ENCODE data around the gene CD68.

CD68 gene

GRCh38 chr17:7579001-7579833 lies at the start of gene CD68:
TSS of gene CD68 (plus strand) at chr17:7579638. CDS start at chr17:7579678, 40 bp downstream.
- DNase-seq: peak; percentile 75
- H3K9ac ChIP-seq (ENCODE audit: low read depth, low read length): peak within 1 kb of the TSS; percentile 34
- H3K4me3 ChIP-seq (ENCODE audit: low read depth in 1 of 2, low read length in 2 of 2): no peak within 1 kb of the TSS

GRCh38 chr17:7530023-7530900 lies 49.2 kb upstream of the CD68 start:
- Histone ChIP-seq H3K4me3 (ENCODE audit: low read depth in 1 of 2, low read length in 2 of 2) (no peak overlapping the region), H3K4me1 (ENCODE audit: insufficient read depth, low read length) (no peaks in the 10 kb centered on the region), H2AFZ (ENCODE audit: low read depth, low read length) (no peak overlapping the region), H3K27me3 (ENCODE audit: insufficient read depth, low read length, poor library complexity) (no peaks in the 10 kb centered on the region), H3K9ac (ENCODE audit: low read depth, low read length) (no peak overlapping the region), H4K20me1 (ENCODE audit: insufficient read depth, low read length) (no peaks in the 10 kb centered on the region), H3K79me2 (ENCODE audit: insufficient read depth, low read length) (no peaks in the 10 kb centered on the region), H3K4me2 (ENCODE audit: insufficient read depth, low read length) (no peak overlapping the region), H3K9me3 (ENCODE audit: insufficient read depth, low read length, severe bottlenecking) (peaks cover 6% of the 10 kb centered on the region), H3K36me3 (ENCODE audit: insufficient read depth, low read length) (no peaks in the 10 kb centered on the region), H3K27ac (ENCODE audit: low read length) (no peak overlapping the region)
- no peak for ATAC-seq (ENCODE audit: insufficient read depth, low read depth)
- no peak for DNase-seq
- TF ChIP-seq, protein P1, sequence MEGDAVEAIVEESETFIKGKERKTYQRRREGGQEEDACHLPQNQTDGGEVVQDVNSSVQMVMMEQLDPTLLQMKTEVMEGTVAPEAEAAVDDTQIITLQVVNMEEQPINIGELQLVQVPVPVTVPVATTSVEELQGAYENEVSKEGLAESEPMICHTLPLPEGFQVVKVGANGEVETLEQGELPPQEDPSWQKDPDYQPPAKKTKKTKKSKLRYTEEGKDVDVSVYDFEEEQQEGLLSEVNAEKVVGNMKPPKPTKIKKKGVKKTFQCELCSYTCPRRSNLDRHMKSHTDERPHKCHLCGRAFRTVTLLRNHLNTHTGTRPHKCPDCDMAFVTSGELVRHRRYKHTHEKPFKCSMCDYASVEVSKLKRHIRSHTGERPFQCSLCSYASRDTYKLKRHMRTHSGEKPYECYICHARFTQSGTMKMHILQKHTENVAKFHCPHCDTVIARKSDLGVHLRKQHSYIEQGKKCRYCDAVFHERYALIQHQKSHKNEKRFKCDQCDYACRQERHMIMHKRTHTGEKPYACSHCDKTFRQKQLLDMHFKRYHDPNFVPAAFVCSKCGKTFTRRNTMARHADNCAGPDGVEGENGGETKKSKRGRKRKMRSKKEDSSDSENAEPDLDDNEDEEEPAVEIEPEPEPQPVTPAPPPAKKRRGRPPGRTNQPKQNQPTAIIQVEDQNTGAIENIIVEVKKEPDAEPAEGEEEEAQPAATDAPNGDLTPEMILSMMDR (IDR thresholded peaks at IDR 0.05; ENCODE audit: borderline replicate concordance, extremely low read depth, low read length, poor library complexity, severe bottlenecking): no peak

More at GRCh38 chr17:7579001-7579833, at the start of gene CD68:
- peaks cover 52% of the 10 kb centered on the region for H4K20me1 ChIP-seq (ENCODE audit: insufficient read depth, low read length)
- no peak within 1 kb of the TSS for H2AFZ ChIP-seq (ENCODE audit: low read depth, low read length)
- peak within 1 kb of the TSS; percentile 69 for H3K27ac ChIP-seq (ENCODE audit: low read length)
- H3K4me2 ChIP-seq (ENCODE audit: insufficient read depth, low read length): peak within 1 kb of the TSS; percentile 34; the same call in 1 of the 2 replicates
- peaks cover 67% of the 10 kb centered on the region for H3K4me1 ChIP-seq (ENCODE audit: insufficient read depth, low read length)
- peaks cover 67% of the 10 kb centered on the region for H3K79me2 ChIP-seq (ENCODE audit: insufficient read depth, low read length)
- H3K27me3 ChIP-seq (ENCODE audit: insufficient read depth, low read length, poor library complexity): no peaks in the 10 kb centered on the region
- peak; percentile 63 for ATAC-seq (ENCODE audit: insufficient read depth, low read depth)
- H3K36me3 ChIP-seq (ENCODE audit: insufficient read depth, low read length): peaks cover 74% of the 10 kb centered on the region
- TF ChIP-seq, protein P1 (IDR thresholded peaks at IDR 0.05; ENCODE audit: borderline replicate concordance, extremely low read depth, low read length, poor library complexity, severe bottlenecking): no peak
- no peak for TF ChIP-seq EZH2 (IDR thresholded peaks at IDR 0.05; ENCODE audit: borderline replicate concordance, low read depth, low read length, severe bottlenecking)
- H3K9me3 ChIP-seq (ENCODE audit: insufficient read depth, low read length, severe bottlenecking): no peaks in the 10 kb centered on the region

DNA sequence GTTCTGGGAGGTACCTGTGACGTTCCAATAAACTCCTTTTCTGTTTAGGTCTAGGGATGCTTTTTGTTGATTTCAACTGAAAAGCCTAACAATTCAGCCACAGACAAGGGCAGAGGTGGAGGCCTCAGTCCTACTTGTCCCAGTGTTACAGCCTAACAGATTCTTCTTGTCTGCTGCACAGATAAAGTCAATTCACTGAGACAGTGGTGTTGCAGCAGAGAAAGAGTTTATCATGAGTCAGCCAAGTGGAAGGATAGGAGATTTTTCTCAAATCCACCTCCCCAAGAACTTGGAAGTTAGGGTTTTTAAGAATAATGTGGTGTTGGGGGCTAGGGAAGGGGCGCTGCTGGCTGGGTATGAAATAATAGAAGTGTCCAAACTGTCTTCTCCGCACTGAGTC lies 41.4 kb upstream of the CD68 start:
- Histone ChIP-seq H3K9ac (ENCODE audit: low read depth, low read length) (no peak overlapping the region), H3K36me3 (ENCODE audit: insufficient read depth, low read length) (no peaks in the 10 kb centered on the region), H2AFZ (ENCODE audit: low read depth, low read length) (no peak overlapping the region), H3K4me2 (ENCODE audit: insufficient read depth, low read length) (no peak overlapping the region), H3K4me3 (ENCODE audit: low read depth in 1 of 2, low read length in 2 of 2) (no peak overlapping the region), H3K27ac (ENCODE audit: low read length) (no peak overlapping the region), H4K20me1 (ENCODE audit: insufficient read depth, low read length) (no peaks in the 10 kb centered on the region), H3K27me3 (ENCODE audit: insufficient read depth, low read length, poor library complexity) (no peaks in the 10 kb centered on the region), H3K79me2 (ENCODE audit: insufficient read depth, low read length) (no peaks in the 10 kb centered on the region), H3K4me1 (ENCODE audit: insufficient read depth, low read length) (no peaks in the 10 kb centered on the region), H3K9me3 (ENCODE audit: insufficient read depth, low read length, severe bottlenecking) (peaks cover 12% of the 10 kb centered on the region)
- ATAC-seq (ENCODE audit: insufficient read depth, low read depth) (no peak), DNase-seq (no peak)
- TF ChIP-seq, protein P1 (IDR thresholded peaks at IDR 0.05; ENCODE audit: borderline replicate concordance, extremely low read depth, low read length, poor library complexity, severe bottlenecking): no peak
- no peak for TF ChIP-seq EZH2 (IDR thresholded peaks at IDR 0.05; ENCODE audit: borderline replicate concordance, low read depth, low read length, severe bottlenecking)
